HG02943 (cell line): ENCODE data around the gene PPP3R2.

Source experiments
- ATAC-seq: cut with Tn5 transposase; IDR thresholded peaks from one replicate; pipeline ENCODE4 v1.9.1; 2021; ENCODE audit warnings: mild to moderate bottlenecking, low read depth, moderate library complexity; ENCODE audit not compliant: unreplicated experiment

PPP3R2 gene, protein sequence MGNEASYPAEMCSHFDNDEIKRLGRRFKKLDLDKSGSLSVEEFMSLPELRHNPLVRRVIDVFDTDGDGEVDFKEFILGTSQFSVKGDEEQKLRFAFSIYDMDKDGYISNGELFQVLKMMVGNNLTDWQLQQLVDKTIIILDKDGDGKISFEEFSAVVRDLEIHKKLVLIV

DNA sequence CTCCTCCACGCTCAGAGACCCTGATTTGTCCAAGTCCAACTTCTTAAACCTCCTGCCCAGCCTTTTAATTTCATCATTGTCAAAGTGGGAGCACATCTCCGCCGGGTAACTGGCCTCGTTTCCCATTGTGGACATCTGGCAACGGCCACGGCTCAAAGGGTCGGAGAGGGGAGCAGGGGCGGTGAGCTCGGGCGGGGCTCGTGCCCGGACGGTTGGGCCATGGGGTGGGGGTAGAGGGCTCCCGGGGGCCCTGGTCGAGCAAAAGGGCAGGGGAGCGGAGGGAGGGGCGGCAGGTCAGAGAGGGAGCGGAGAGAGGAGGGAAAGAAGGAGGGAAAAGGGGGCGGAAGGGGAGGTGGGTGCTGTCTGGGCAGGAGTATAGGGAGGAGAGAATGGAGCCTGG, at the start of gene PPP3R2:
TSS of gene PPP3R2 (minus strand) at position 174 of the 400 bp plus-strand sequence. CDS start at position 126, 48 bp downstream.
- ATAC-seq: no peak

GRCh38 chr9:101639785-101640665, 45.3 kb upstream of the PPP3R2 start:
- no peak for ATAC-seq

DNA sequence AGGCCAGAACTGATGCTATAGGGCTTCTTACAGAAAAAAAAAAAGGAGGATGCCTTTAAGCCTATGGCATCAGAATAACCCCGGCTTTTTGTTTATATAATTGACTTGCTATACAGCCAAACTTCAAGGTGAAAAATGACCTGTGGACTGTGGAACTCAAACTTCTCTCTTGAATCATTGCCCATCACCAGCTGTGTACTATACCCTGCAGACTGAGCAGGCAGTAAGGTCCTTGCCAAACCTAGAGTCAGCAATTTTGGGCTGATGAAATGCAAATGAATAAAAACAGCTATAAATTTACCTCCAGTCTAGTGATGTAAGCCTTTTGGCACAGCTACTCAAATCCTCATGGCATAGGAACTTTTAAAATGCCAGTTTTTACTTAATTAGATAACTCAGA, 44.5 kb upstream of the PPP3R2 start:
- no peak for ATAC-seq

DNA sequence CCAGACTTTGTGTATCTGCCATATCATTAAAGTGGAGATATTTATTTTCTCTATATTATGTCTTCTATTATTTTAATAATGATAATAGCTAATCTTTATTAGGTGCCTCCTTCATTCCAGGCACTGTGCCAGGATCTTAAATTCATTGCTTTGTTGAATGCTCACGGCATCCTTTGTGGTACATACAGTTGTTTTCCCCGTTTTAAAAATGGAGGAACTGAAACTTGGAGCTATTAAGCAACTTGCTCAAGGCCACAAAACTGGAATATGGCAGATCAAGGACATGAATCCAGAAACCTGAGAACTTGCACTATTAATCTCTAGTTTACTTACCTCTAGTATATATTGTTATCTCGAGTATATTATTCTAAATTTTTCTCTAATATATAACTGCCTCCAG, 41.5 kb upstream of the PPP3R2 start:
- no peak for ATAC-seq

DNA sequence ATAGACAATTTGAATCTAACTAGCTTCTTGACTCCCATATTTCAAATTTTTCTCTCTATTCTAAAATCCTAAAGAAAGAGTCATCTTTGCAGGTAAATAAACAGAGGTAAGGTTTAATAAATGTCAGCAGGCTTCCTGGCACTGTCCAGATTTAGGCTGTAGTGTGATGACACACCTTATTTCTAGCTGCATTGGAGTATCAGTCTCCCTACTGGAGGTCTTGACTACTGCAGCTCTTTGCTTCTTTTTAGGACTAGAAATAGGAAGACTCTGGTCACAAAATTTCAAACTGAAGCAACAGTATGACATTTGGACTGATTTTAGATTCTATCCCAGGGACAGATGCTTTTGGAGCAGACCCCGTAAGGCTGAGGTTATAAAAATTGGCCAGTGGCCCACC, 40.7 kb upstream of the PPP3R2 start:
- no peak for ATAC-seq

DNA sequence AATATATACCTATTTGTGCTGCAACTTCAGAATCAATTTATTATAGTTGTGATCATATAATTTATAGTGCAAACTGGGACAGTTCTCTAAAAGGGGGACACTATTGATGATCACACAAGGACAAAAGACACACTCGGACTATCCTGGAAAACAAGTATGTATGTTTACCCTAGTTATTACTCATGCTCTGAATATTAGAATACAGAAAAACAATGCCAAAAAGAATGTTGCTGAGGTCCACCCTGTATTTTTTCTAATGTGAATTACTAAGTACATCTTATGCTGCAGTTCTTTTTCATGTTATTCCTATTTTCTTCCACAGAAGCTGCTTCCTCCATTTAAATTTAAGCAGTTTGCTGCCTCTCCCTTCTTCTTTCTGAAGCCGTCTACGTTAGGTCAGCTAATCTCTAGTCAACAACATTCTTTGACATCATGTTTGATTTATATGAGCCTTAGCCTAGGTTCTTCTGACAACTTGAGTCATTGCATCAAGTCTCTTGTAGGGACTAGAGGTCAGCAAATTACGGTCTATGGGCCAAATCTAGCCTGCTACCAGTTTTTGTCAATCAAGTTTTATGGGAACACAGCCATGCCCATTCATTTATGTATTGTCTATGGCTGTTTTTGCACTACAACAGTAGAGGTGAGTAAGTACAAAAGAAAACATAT, 40.1 kb upstream of the PPP3R2 start:
- ATAC-seq: no peak

GRCh38 chr9:101632611-101633010, 37.8 kb upstream of the PPP3R2 start:
- no peak for ATAC-seq

GRCh38 chr9:101631892-101632291, 37.1 kb upstream of the PPP3R2 start:
- ATAC-seq: no peak

GRCh38 chr9:101629636-101630035, 34.9 kb upstream of the PPP3R2 start:
- no peak for ATAC-seq

GRCh38 chr9:101628173-101628572, 33.4 kb upstream of the PPP3R2 start:
- ATAC-seq: no peak

DNA sequence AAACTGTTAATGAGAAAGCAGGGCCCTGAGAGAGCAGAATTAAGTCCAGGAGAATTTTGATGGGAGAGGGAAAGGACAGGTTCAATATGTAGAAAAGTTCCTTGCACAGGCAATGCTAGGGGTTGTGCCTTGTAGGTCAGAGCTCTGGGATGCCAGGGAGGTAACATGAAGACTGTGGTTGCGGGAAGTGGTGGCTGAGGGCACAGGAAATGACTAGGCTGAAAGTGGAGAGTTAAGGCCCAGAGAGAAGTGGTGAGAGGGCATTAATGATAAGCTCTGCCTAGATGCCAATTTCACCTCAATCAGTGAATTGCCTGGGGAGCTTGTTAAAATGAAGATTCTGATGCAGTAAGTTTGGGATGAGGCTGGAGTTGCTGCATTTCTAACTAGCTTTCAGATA, 31.5 kb upstream of the PPP3R2 start:
- ATAC-seq: no peak

GRCh38 chr9:101625876-101626275, 31.1 kb upstream of the PPP3R2 start:
- ATAC-seq: no peak

- no peak for ATAC-seq
Measured at GRCh38 chr9:101620452-101620851, 25.7 kb upstream of the PPP3R2 start.

DNA sequence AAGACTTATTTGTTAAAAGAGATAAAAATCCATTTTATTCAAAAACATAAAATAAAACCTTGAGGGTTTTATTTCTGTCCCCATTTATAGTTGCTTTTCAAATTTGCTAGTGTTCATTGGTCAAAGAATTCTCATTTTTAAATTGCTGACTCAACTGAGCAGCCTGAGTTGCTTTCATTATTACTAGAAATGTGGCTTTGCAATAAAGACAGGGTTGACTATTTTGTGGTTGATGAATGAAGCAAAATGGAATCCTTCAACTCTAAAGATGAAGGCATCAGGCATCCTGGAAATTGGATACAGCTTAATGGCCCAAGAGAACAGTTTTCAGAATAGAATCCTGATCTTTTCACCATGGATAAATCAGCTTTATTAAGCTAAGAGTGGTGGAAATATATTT, 23.9 kb upstream of the PPP3R2 start:
- ATAC-seq: no peak

GRCh38 chr9:101605547-101605946, 10.8 kb upstream of the PPP3R2 start:
- no peak for ATAC-seq

DNA sequence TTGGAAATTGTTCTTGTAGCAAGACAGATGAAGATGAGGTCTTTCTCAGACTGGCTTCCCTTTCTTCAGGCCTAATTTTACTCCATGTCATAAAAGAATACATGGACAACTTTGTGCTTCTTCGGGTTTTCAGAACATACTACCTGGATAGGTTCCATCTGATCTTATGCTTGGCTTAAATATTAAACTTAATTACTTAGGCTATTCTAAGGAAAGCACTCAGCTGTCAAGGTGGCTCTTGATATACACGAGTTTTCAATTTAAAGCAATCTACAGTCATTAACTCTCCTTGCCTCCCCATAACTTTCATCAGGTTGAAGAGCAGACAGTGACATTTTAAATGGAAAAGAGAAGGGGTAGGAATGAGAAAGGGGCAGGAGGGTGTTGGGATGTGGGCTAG, 9.5 kb upstream of the PPP3R2 start:
- ATAC-seq: no peak

- ATAC-seq: peak; percentile 64
Measured at GRCh38 chr9:101601904-101602765, 7.4 kb upstream of the PPP3R2 start.

DNA sequence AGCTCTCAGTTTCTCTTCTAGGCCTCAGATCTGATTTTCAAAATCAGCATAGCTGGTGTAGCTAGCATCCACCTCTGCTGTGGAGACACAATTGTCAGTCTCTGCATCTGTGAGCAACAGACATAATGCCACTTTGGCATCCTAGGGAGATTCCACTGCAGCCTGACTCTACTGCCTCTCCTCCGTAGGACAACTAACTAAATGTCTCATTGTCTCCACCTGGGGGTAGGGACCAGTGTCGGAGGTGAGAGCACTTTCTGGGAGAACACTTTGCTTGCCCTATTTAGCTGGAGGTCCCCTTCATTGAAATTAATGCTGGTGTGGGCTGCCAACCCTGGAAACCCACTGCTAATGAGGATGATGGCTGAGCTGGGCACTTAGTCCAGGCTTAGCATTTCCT, 1.4 kb downstream of the PPP3R2 start:
- no peak for ATAC-seq

DNA sequence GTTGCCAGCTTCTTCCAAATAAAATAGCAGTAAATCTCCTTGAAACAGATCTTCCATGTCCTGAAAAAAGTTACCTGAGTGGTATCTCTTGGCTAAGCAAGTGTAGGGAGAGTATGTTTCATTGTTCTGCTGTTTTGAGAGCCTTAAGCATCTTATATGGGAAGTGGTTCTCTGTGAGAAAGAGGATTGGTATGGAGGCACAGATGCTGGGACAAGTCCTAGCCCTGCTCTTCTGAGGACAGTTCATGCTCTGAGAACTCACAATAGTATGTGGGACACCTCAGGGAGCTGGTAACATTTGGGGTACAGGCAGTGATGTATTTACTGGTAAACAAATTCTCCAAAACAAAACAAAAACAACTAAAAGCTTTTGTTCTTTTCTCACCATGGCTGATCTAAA, 2.0 kb downstream of the PPP3R2 start:
- no peak for ATAC-seq

GRCh38 chr9:101591787-101592446, 2.9 kb downstream of the PPP3R2 start:
- no peak for ATAC-seq
